Common myeloid progenitor, CD34-positive (primary cell): ENCODE data around the gene SAMD11.

Experiments used
- CTCF ChIA-PET: fragments of 350-600 bp; sonication (Branson Sonifier 250); formaldehyde crosslinking; loops from one replicate; lab custom pipeline; 2021; ENCODE audit warnings: antibody characterized with exemption; lab: Charles Lee
- POLR2A ChIA-PET: fragments of 350-600 bp; sonication (Branson Sonifier 250); formaldehyde crosslinking; loops from one replicate; lab custom pipeline; 2021; ENCODE audit warnings: antibody characterized with exemption; lab: Charles Lee
- DNase-seq, 3 donors: peaks; one replicate each; pipeline versions ENCODE4 v3.0.0 to v3.0.0-alpha.2; 2013
- H3K27ac ChIP-seq, 2 experiments: 1 replicate in 1 of 2; 2 replicates in 1 of 2; pipeline ENCODE4 v1.7.0; 2013; ENCODE audit warnings: inconsistent platforms in 2 of 2, low read length in 2 of 2, mild to moderate bottlenecking in 2 of 2, low read depth in 1 of 2, moderate library complexity in 1 of 2; ENCODE audit not compliant: severe bottlenecking in 2 of 2, insufficient read depth in 1 of 2, poor library complexity in 1 of 2
- H3K27me3 ChIP-seq, 5 experiments: replicated peaks in 2 of 5; 1 replicate in 3 of 5; 2 replicates in 2 of 5; pipeline versions ENCODE4 v1.6.1 to v1.7.0; 2013; ENCODE audit warnings: low read length in 4 of 5, mild to moderate bottlenecking in 2 of 5, moderate library complexity in 2 of 5, inconsistent platforms in 1 of 5; ENCODE audit not compliant: insufficient read depth in 5 of 5, control insufficient read depth in 4 of 5
- H3K36me3 ChIP-seq, 4 experiments: 1 replicate in 2 of 4; 2 replicates in 2 of 4; pipeline versions ENCODE4 v1.6.1 to v1.7.0; 2013; ENCODE audit warnings: low read length in 3 of 4, control low read depth in 1 of 4, mild to moderate bottlenecking in 1 of 4; ENCODE audit not compliant: control insufficient read depth in 4 of 4, insufficient read depth in 4 of 4
- H3K4me1 ChIP-seq, 4 experiments: 1 replicate in 3 of 4; 2 replicates in 1 of 4; pipeline versions ENCODE4 v1.6.1 to v1.7.1; 2013; ENCODE audit warnings: low read length in 3 of 4, mild to moderate bottlenecking in 3 of 4, control low read depth in 1 of 4, inconsistent platforms in 1 of 4, moderate library complexity in 1 of 4; ENCODE audit not compliant: control insufficient read depth in 4 of 4, insufficient read depth in 4 of 4; ENCODE audit errors: control extremely low read depth in 1 of 4
- H3K4me3 ChIP-seq, 7 experiments: 1 replicate in 4 of 7; 2 replicates in 3 of 7; pipeline versions ENCODE4 v1.5.1 to v1.7.0; 2013; ENCODE audit warnings: mild to moderate bottlenecking in 7 of 7, low read length in 6 of 7, moderate library complexity in 6 of 7, inconsistent platforms in 2 of 7, low read depth in 2 of 7, control low read depth in 1 of 7; ENCODE audit not compliant: insufficient read depth in 4 of 7, control insufficient read depth in 1 of 7; ENCODE audit errors: extremely low read depth in 1 of 7
- H3K9me3 ChIP-seq, 5 experiments: 1 replicate in 4 of 5; 2 replicates in 1 of 5; pipeline versions ENCODE4 v1.6.1 to v1.7.1; 2013; ENCODE audit warnings: low read length in 4 of 5, mild to moderate bottlenecking in 2 of 5, inconsistent platforms in 1 of 5, low read depth in 1 of 5, moderate library complexity in 1 of 5; ENCODE audit not compliant: control insufficient read depth in 4 of 5, insufficient read depth in 2 of 5; ENCODE audit errors: control extremely low read depth in 1 of 5
- WGBS: methylation state at CpG from one replicate; pipeline ENCODE4 v1.1.5; 2013; ENCODE audit not compliant: insufficient coverage; 5-methylcytosine and 5-hydroxymethylcytosine counted together

SAMD11 gene

GRCh38 chr1:967466-968343, 44.0 kb downstream of the SAMD11 start:
- Histone ChIP-seq H3K27me3 (peaks cover 0 to 80% (median 17%) of the 10 kb centered on the region in 5 experiments), H3K27ac (no peak overlapping the region), H3K36me3 (no peaks in the 10 kb centered on the region), H3K4me3 (no peak overlapping the region), H3K9me3 (peaks cover 0 to 2% (median 0%) of the 10 kb centered on the region in 5 experiments), H3K4me1 (peaks cover 0 to 21% (median 17%) of the 10 kb centered on the region in 4 experiments)
- CTCF ChIA-PET, result interaction anchor here (1.1 kb wide), 1 partner anchor 8 kb away, joined by 3 read pairs; no protein-coding TSS in a partner anchor
- POLR2A ChIA-PET, result interaction anchor here (1.1 kb wide), 1 partner anchor 9 kb away, joined by 3 read pairs; no protein-coding TSS in a partner anchor
- DNase-seq, result no peak
- 78% methylated on average over 20 of the region's 23 CpGs for WGBS

GRCh38 chr1:969260-969855, 45.6 kb downstream of the SAMD11 start:
- H3K9me3 ChIP-seq, result peaks cover 0 to 2% (median 0%) of the 10 kb centered on the region in 5 experiments
- no peak for DNase-seq
- no peak overlapping the region for H3K4me3 ChIP-seq
- H3K36me3 ChIP-seq, result no peaks in the 10 kb centered on the region
- H3K4me1 ChIP-seq, result peaks cover 0 to 21% (median 17%) of the 10 kb centered on the region in 4 experiments
- no peak overlapping the region for H3K27ac ChIP-seq
- 89% methylated on average over 13 of the region's 15 CpGs for WGBS
- H3K27me3 ChIP-seq, result peaks cover 0 to 89% (median 19%) of the 10 kb centered on the region in 5 experiments
- CTCF ChIA-PET, result no interaction called here
- POLR2A ChIA-PET, result no interaction called here

GRCh38 chr1:970242-970972, 46.7 kb downstream of the SAMD11 start:
- Histone ChIP-seq H3K4me3 (no peak overlapping the region), H3K4me1 (peaks cover 0 to 21% (median 17%) of the 10 kb centered on the region in 4 experiments), H3K27me3 (peaks cover 0 to 91% (median 19%) of the 10 kb centered on the region in 5 experiments), H3K9me3 (peaks cover 0 to 2% (median 0%) of the 10 kb centered on the region in 5 experiments), H3K27ac (no peak overlapping the region), H3K36me3 (no peaks in the 10 kb centered on the region)
- CTCF ChIA-PET, result interaction anchor here (0.5 kb wide), 1 partner anchor 23 kb away, joined by 3 read pairs; no protein-coding TSS in a partner anchor
- 31% methylated on average over 26 of the region's 33 CpGs for WGBS
- POLR2A ChIA-PET, result no interaction called here
- DNase-seq, result no peak

GRCh38 chr1:970973-971730, 47.4 kb downstream of the SAMD11 start:
- Histone ChIP-seq H3K27ac (no peak overlapping the region), H3K27me3 (peaks cover 0 to 89% (median 17%) of the 10 kb centered on the region in 5 experiments), H3K36me3 (no peaks in the 10 kb centered on the region), H3K9me3 (peaks cover 0 to 2% (median 0%) of the 10 kb centered on the region in 5 experiments), H3K4me1 (peaks cover 0 to 18% (median 16%) of the 10 kb centered on the region in 4 experiments), H3K4me3 (no peak overlapping the region)
- no peak for DNase-seq
- ChIA-PET CTCF (no interaction called here), POLR2A (no interaction called here)
- WGBS, result 51% methylated on average over 30 of the region's 42 CpGs

GRCh38 chr1:971751-972506, 48.2 kb downstream of the SAMD11 start:
- POLR2A ChIA-PET, result no interaction called here
- peaks cover 0 to 82% (median 15%) of the 10 kb centered on the region in 5 experiments for H3K27me3 ChIP-seq
- CTCF ChIA-PET, result no interaction called here

More at GRCh38 chr1:971751-972506, 48.2 kb downstream of the SAMD11 start:
- Histone ChIP-seq H3K4me1 (peaks cover 0 to 14% (median 12%) of the 10 kb centered on the region in 4 experiments), H3K4me3 (no peak overlapping the region), H3K36me3 (no peaks in the 10 kb centered on the region), H3K9me3 (peaks cover 0 to 2% (median 0%) of the 10 kb centered on the region in 5 experiments), H3K27ac (no peak overlapping the region)
- WGBS, result 92% methylated on average over 23 of the region's 34 CpGs
- no peak for DNase-seq
